GM06990 (cell line): ENCODE measurements around the gene OSMR.

Experiments used
- DNase-seq: peaks from one replicate; pipeline ENCODE4 v3.0.0-alpha.2; 2011; ENCODE audit not compliant: insufficient read length; ENCODE audit errors: extremely low read depth
- H3K27me3 ChIP-seq: replicated peaks from 2 replicates; pipeline ENCODE4 v1.6.0; 2011; ENCODE audit warnings: low read length; ENCODE audit not compliant: control insufficient read depth, insufficient read depth
- H3K36me3 ChIP-seq: 2 replicates; pipeline ENCODE4 v1.5.1; 2011; ENCODE audit warnings: low read length; ENCODE audit not compliant: control insufficient read depth, insufficient read depth
- H3K4me3 ChIP-seq: replicated peaks from 2 replicates; pipeline ENCODE4 v1.5.1; 2011; ENCODE audit warnings: low read depth, mild to moderate bottlenecking, control low read depth, low read length
- TF ChIP-seq, protein P1 (sequence below): IDR thresholded peaks from 2 replicates; pipeline ENCODE4 v1.5.1; 2011; ENCODE audit warnings: low read length, control low read depth, mild to moderate bottlenecking, inconsistent platforms; ENCODE audit not compliant: insufficient read depth, poor library complexity, severe bottlenecking

OSMR gene

GRCh38 chr5:38944282-38944681, 98.5 kb downstream of the OSMR start:
- TF ChIP-seq, protein P1, sequence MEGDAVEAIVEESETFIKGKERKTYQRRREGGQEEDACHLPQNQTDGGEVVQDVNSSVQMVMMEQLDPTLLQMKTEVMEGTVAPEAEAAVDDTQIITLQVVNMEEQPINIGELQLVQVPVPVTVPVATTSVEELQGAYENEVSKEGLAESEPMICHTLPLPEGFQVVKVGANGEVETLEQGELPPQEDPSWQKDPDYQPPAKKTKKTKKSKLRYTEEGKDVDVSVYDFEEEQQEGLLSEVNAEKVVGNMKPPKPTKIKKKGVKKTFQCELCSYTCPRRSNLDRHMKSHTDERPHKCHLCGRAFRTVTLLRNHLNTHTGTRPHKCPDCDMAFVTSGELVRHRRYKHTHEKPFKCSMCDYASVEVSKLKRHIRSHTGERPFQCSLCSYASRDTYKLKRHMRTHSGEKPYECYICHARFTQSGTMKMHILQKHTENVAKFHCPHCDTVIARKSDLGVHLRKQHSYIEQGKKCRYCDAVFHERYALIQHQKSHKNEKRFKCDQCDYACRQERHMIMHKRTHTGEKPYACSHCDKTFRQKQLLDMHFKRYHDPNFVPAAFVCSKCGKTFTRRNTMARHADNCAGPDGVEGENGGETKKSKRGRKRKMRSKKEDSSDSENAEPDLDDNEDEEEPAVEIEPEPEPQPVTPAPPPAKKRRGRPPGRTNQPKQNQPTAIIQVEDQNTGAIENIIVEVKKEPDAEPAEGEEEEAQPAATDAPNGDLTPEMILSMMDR = no peak
- Histone ChIP-seq H3K4me3 (no peak overlapping the region), H3K36me3 (peaks cover 2% of the 10 kb centered on the region), H3K27me3 (no peaks in the 10 kb centered on the region)
- no peak for DNase-seq

- DNase-seq = no peak
- no peaks in the 10 kb centered on the region for H3K27me3 ChIP-seq
- TF ChIP-seq, protein P1 = no peak
- H3K4me3 ChIP-seq = no peak overlapping the region
- peaks cover 4% of the 10 kb centered on the region; the same call in 1 of the 2 replicates for H3K36me3 ChIP-seq
Observed at GRCh38 chr5:38948501-38948900, 102.7 kb downstream of the OSMR start.

GRCh38 chr5:38953426-38954012, 107.7 kb downstream of the OSMR start:
- H3K27me3 ChIP-seq = no peaks in the 10 kb centered on the region
- TF ChIP-seq, protein P1 = no peak
- peaks cover 2% of the 10 kb centered on the region; the same call in 1 of the 2 replicates for H3K36me3 ChIP-seq

GRCh38 chr5:38961691-38962090, 115.9 kb downstream of the OSMR start:
- Histone ChIP-seq H3K27me3 (no peaks in the 10 kb centered on the region), H3K36me3 (peaks cover 4% of the 10 kb centered on the region), H3K4me3 (no peak overlapping the region)
- DNase-seq = no peak
- TF ChIP-seq, protein P1 = no peak

More at GRCh38 chr5:38953426-38954012, 107.7 kb downstream of the OSMR start:
- no peak for DNase-seq
- H3K4me3 ChIP-seq = no peak overlapping the region

DNA sequence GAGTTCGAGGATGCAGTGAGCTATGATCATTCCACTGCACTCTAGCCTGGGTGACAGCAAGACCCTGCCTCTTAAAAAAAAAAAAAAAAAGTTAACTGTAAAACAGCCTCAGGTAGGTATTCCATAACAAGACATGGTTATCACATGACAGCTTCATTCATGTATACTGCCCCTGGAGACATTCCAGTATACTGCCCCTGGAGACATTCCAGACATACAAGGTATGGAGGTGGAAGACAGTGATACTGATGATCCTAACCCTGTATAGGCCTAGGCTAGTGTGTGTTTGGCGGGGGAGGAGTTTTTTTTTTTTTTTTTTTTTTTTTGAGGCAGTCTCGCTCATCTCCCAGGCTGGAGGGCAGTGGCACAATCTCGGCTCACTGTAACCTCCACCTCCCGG, 122.9 kb downstream of the OSMR start:
- TF ChIP-seq, protein P1 = no peak
- peaks cover 2% of the 10 kb centered on the region; the same call in 1 of the 2 replicates for H3K36me3 ChIP-seq
- H3K4me3 ChIP-seq = no peak overlapping the region
- no peak for DNase-seq
- no peaks in the 10 kb centered on the region for H3K27me3 ChIP-seq

- no peaks in the 10 kb centered on the region for H3K27me3 ChIP-seq
- H3K36me3 ChIP-seq = no peaks in the 10 kb centered on the region; the same call in 1 of the 2 replicates
- no peak overlapping the region for H3K4me3 ChIP-seq
- DNase-seq = no peak
- TF ChIP-seq, protein P1 = no peak
Observed at GRCh38 chr5:38978036-38978435, 132.2 kb downstream of the OSMR start.
